ENCODE data around the gene FAM117A. TPM values are rescaled to one million over a fixed set of nuclear protein-coding genes. Genes with fewer than 3 reads are reported as not detected.

FAM117A gene
- total and polyA plus RNA-seq, 2 of the 8 experiments (the other 6 are each of a cell fraction or from before 2014, with no cell fraction given): 28.4 to 45.7 TPM

Other genes with a start within 250 kb of the FAM117A start
- 3.3 and 3.7 TPM in 2 replicates for gene NXPH3, start 188.3 kb downstream of the FAM117A start, total RNA-seq (2021; fragmentation: NEBNext Ultra II Directional; extraction: Animal tissue kit (Norgen Biotek cat#: 25700))
- 2.5 and 3.1 TPM in 2 replicates for gene NXPH3, start 188.3 kb downstream of the FAM117A start, polyA plus RNA-seq (2011; rRNA removed)
- gene SPOP, start 86.0 kb downstream of the FAM117A start, total RNA-seq (2021; fragmentation: NEBNext Ultra II Directional; extraction: Animal tissue kit (Norgen Biotek cat#: 25700)): 24.8 and 25.6 TPM in 2 replicates
- 13.3 and 15.5 TPM in 2 replicates for gene SPOP, start 86.0 kb downstream of the FAM117A start, polyA plus RNA-seq (2011; rRNA removed)
- gene SLC35B1, start 56.2 kb downstream of the FAM117A start, total RNA-seq (2021; fragmentation: NEBNext Ultra II Directional; extraction: Animal tissue kit (Norgen Biotek cat#: 25700)): 56.5 and 60.0 TPM in 2 replicates
- 62.0 and 87.7 TPM in 2 replicates for gene SLC35B1, start 56.2 kb downstream of the FAM117A start, polyA plus RNA-seq (2011; rRNA removed)
- gene KAT7, start 24.6 kb upstream of the FAM117A start, total RNA-seq (2021; fragmentation: NEBNext Ultra II Directional; extraction: Animal tissue kit (Norgen Biotek cat#: 25700)): 138 and 139 TPM in 2 replicates
- gene KAT7, start 24.6 kb upstream of the FAM117A start, polyA plus RNA-seq (2011; rRNA removed): 56.2 and 90.9 TPM in 2 replicates
- gene TAC4, start 83.9 kb upstream of the FAM117A start, total RNA-seq (2021; fragmentation: NEBNext Ultra II Directional; extraction: Animal tissue kit (Norgen Biotek cat#: 25700)): not detected in 2 replicates
- gene TAC4, start 83.9 kb upstream of the FAM117A start, polyA plus RNA-seq (2011; rRNA removed): 0.15 and 0.22 TPM in 2 replicates
- gene DLX4, start 205.1 kb upstream of the FAM117A start, total RNA-seq (2021; fragmentation: NEBNext Ultra II Directional; extraction: Animal tissue kit (Norgen Biotek cat#: 25700)): 0.80 and 0.88 TPM in 2 replicates
- 0.67 and 1.5 TPM in 2 replicates for gene DLX4, start 205.1 kb upstream of the FAM117A start, polyA plus RNA-seq (2011; rRNA removed)
- gene DLX3, start 231.1 kb upstream of the FAM117A start, total RNA-seq (2021; fragmentation: NEBNext Ultra II Directional; extraction: Animal tissue kit (Norgen Biotek cat#: 25700)): 0.15 TPM in 1 of 2 replicates, not detected in the other
- 0.06 and 0.20 TPM in 2 replicates for gene DLX3, start 231.1 kb upstream of the FAM117A start, polyA plus RNA-seq (2011; rRNA removed)

All from H1 (cell line).